Astrocyte of the spinal cord (primary cell): ENCODE data around the gene SEMA7A.
"Not testable (repeated sequence)": the region's sequence is repeated elsewhere in the genome, so short reads cannot be mapped to it uniquely, and the experiment has no call there.

Source experiments
- DNase-seq: peaks from one replicate; pipeline ENCODE4 v3.0.0; 2011; ENCODE audit warnings: low read depth, low spot score
- H3K4me3 ChIP-seq: 2 replicates; pipeline ENCODE4 v1.5.1; 2011; ENCODE audit warnings: low read depth, mild to moderate bottlenecking, low read length, moderate library complexity
- in situ Hi-C: cut with HindIII; loops from 2 replicates; pipeline ENCODE4 v1.10.0; 2017; ENCODE audit warnings: low sequenced_read_pairs
- TF ChIP-seq, protein P1 (sequence below): IDR thresholded peaks from 2 replicates; pipeline ENCODE4 v1.5.1; 2012; ENCODE audit warnings: low read depth, mild to moderate bottlenecking, low read length, inconsistent platforms

SEMA7A gene

DNA sequence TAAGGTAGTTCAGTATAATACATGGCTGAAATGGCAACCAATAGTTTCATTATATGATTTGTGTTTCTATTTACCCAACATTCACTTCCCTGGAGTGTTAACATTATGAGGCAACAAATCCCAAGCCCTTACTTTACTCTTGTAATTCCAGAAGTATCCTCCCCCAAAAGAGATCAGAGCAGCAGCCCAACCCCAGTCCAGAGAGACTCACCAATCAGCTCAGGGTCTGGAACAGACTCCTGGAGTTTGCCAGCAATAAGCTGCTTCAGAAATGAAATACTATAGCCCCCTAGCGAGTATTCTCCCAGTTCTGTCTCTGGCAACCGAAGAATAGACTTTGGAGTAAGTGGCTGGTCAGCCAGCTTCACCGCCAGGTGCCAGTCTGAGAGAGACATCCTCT lies 24.7 kb upstream of the SEMA7A start:
- in situ Hi-C loops = no loop called here
- H3K4me3 ChIP-seq = no peak overlapping the region
- DNase-seq = no peak
- TF ChIP-seq, protein P1, sequence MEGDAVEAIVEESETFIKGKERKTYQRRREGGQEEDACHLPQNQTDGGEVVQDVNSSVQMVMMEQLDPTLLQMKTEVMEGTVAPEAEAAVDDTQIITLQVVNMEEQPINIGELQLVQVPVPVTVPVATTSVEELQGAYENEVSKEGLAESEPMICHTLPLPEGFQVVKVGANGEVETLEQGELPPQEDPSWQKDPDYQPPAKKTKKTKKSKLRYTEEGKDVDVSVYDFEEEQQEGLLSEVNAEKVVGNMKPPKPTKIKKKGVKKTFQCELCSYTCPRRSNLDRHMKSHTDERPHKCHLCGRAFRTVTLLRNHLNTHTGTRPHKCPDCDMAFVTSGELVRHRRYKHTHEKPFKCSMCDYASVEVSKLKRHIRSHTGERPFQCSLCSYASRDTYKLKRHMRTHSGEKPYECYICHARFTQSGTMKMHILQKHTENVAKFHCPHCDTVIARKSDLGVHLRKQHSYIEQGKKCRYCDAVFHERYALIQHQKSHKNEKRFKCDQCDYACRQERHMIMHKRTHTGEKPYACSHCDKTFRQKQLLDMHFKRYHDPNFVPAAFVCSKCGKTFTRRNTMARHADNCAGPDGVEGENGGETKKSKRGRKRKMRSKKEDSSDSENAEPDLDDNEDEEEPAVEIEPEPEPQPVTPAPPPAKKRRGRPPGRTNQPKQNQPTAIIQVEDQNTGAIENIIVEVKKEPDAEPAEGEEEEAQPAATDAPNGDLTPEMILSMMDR = no peak

DNA sequence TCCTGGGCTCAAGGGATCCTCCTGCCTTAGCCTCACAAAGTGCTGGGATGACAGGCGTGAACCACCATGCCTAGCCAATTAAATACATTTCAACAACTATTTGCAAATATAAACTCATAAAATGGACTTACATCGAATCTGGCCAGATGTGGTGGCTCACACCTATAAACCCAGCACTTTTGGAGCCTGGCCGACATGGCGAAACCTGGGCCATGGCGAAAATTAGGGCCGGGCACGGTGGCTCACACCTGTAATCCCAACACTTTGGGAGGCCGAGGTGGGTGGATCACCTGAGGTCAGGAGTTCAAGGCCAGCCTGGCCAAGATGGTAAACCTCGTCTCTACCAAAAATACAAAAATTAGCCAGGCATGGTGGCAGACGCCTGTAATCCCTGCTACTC lies 23.3 kb upstream of the SEMA7A start:
- H3K4me3 ChIP-seq, in situ Hi-C loops, DNase-seq: not testable (repeated sequence)

DNA sequence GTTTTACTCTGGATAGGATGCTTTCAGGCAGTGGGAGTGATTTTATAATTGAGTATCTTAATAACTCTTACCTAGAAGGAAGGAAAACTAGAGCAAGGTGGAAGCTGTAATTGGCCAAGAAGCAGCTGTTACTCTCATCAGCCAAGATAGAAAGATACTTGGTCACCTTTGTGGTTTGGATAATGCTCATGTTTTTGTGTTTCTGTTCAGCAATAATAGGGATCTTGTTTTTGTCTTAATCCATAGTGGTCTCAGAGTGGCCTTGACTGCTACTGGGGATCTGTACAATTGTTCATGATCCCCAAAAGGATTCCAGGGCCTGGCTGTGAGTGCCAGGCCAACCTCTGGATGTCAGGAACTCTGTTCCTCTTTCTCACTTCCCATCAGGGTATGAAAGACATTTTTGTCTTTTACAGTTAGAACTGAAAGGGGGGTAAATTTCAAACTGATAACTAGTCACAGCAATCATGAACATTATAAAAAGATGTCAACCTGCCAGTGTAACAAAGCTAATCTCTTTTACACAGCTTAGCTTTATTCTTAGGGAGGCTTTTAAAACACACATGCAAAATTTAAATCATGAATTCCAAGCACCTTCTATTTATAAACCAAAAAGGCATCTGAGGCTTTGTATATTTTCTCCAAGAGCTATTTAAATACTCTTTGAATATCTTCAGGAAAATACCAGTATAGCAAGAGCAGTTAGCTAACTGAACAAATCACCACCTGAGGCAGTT lies 21.2 kb upstream of the SEMA7A start:
- DNase-seq = no peak
- no peak overlapping the region for H3K4me3 ChIP-seq
- TF ChIP-seq, protein P1 = no peak
- in situ Hi-C loops = no loop called here

DNA sequence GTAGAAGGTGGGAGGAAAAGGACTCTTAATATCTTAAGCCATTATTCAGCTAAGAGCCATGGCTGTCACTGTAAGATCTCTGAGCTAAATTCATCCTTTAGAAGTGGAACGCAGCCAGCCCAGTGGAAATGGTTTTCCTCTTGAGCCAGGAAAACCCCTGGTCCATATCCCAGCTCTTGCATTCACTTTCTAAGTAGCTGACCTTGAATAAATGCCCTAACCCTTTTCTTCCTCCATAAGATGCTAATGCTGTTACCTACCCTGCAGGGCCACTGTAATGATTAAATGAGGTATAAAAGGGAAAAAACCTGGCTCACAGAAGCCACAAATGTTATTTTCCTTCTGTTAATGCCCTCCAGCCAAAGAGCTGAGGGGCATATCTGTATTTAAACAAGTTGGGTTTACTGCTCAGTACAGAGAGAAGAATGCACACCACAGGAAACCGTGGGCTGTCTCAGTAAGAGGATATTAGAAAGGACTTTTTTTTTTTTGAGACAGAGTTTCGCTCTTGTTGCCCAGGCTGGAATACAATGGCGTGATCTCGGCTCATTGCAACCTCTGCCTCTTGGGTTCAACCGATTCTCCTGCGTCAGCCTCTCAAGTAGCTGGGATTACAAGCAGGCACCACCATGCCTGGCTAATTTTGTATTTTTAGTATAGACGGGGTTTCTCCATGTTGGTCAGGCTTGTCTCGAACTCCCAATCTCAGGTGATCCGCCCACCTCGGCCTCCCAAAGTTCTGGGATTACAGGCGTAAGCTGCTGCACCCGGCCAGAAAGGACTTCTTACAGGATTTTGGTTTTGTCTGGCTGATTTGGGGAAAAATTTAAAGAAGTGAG lies 20.4 kb upstream of the SEMA7A start:
- DNase-seq = peak; percentile 22
- TF ChIP-seq, protein P1 = no peak

DNA sequence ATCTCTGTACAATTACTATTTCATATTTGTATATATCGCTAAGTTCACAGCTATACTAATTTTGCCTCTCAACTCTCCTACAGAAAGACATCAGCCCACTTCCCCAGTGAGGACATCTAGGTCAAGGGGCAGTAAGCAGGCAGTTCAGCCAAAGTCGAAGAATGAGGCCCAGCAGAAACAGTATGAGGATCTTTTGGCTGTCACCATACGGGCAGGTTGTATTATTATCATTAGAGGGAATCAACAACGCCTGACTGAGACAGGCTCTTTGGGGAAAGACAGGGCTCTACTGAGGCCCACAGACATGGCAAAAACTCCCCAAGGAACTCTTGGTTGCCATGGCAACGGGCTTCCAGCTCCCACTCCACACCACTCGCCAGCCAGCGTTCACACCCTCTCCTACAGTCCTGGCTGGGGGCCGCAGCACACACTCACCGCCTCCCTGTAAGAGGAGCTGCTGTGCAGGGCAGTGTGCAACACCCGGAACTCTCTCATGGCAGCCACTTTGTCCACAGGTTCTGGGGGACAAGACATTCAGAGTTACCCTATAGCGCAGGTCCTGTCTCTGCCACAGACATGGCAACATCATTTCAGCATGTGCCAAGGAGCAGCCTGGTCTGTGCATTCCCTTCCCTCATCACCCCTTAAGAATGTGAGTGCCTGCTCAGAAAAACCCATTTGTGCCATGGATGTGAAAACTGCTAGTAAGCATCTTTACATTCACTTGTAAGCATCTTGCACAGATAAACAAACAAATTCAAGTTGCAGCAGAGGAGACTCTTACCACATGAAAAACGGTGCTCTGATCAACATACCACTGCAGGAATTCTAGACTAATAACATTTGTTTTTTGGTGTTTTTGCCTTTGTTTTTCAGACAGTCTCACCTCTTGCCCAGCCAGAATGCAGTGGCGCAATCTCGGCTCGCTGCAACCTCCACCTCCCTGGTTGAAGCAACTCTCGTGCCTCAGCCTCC lies 18.4 kb upstream of the SEMA7A start:
- in situ Hi-C loops = no loop called here
- no peak overlapping the region for H3K4me3 ChIP-seq
- TF ChIP-seq, protein P1 = no peak
- DNase-seq = no peak

More for the DNA sequence above, 20.4 kb upstream of the SEMA7A start:
- H3K4me3 ChIP-seq = no peak overlapping the region
- in situ Hi-C loops = no loop called here

DNA sequence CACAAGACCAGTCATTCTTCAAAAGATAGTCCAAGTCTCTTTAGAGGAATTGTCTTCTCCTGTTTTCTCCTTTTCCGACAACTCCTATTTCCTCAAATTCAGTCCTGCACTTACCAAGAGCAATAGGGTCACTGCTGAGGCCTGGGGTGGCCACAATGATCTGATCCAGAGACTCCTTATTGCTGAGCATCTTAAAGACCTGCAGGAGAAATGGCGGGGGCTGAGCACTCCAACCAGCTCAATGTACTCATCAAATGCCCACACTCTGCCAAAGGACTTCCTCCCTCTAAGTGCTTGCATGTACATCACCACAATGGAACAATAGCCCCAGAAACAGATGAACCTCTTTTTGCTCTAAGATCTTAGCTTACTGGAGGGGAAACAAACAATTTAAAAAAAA lies 17.6 kb upstream of the SEMA7A start:
- no peak overlapping the region for H3K4me3 ChIP-seq
- in situ Hi-C loops = no loop called here
- TF ChIP-seq, protein P1 = no peak
- no peak for DNase-seq
